ENCODE measurements around the gene CFAP161.

CFAP161 gene

GRCh38 chr15:81184188-81184587, 50.1 kb downstream of the CFAP161 start:
- peak; percentile 89 for DNase-seq (ENCODE audit: low read depth)

- no peak for DNase-seq (ENCODE audit: low read depth)
Measured at GRCh38 chr15:81185631-81186295, 51.7 kb downstream of the CFAP161 start.

GRCh38 chr15:81188354-81188753, 54.3 kb downstream of the CFAP161 start:
- DNase-seq (ENCODE audit: low read depth), result no peak

GRCh38 chr15:81189583-81190283, 55.7 kb downstream of the CFAP161 start:
- peak; percentile 97 for DNase-seq (ENCODE audit: low read depth)

- peak; percentile 54 for DNase-seq (ENCODE audit: low read depth)
Measured at GRCh38 chr15:81190922-81191507, 56.9 kb downstream of the CFAP161 start.

GRCh38 chr15:81191701-81192100, 57.6 kb downstream of the CFAP161 start:
- no peak for DNase-seq (ENCODE audit: low read depth)

GRCh38 chr15:81194723-81195122, 60.7 kb downstream of the CFAP161 start:
- no peak for DNase-seq (ENCODE audit: low read depth)

- no peak for DNase-seq (ENCODE audit: low read depth)
Measured at GRCh38 chr15:81195339-81195864, 61.3 kb downstream of the CFAP161 start.

GRCh38 chr15:81196576-81197254, 62.6 kb downstream of the CFAP161 start, which contains the start of gene IL16:
Gene IL16, plus strand, starts transcription at chr15:81196879. Its CDS starts 28,521 bp downstream, at chr15:81225400.
- DNase-seq (ENCODE audit: low read depth), result no peak

- no peak for DNase-seq (ENCODE audit: low read depth)
Measured at GRCh38 chr15:81197255-81197630, 63.2 kb downstream of the CFAP161 start.

- DNase-seq (ENCODE audit: low read depth), result no peak
Measured at GRCh38 chr15:81197688-81198281, 63.7 kb downstream of the CFAP161 start.
